Right lung (tissue), 5 donors: ENCODE data around the gene ZFP62. TPM values are rescaled to one million over a fixed set of nuclear protein-coding genes. Genes with fewer than 3 reads are reported as not detected.

Experiments
- polyA plus RNA-seq, 5 donors: library from polyadenylated mRNA; unstranded; fragments of 120-200 nt; gene quantifications; one replicate each; pipeline versions ENCODE4 v1.2.1 to v1.2.3, GENCODE V29; 2013; ENCODE audit warnings: inconsistent platforms in 1 of 5, low replicate concordance in 1 of 5; ENCODE audit not compliant: insufficient read length in 5 of 5, insufficient read depth in 1 of 5

ZFP62 gene
- polyA plus RNA-seq, 5 donors: 44.2 to 68.5 (median 62.9) TPM

Other genes starting within 250 kb of the ZFP62 start
- gene FLT4, start 211.7 kb downstream of the ZFP62 start, polyA plus RNA-seq: 10 to 100 TPM; 27.0 to 43.9 (median 33.7) TPM
- gene OR2Y1, start 121.2 kb downstream of the ZFP62 start, polyA plus RNA-seq: not detected
- gene MGAT1, start 58.5 kb downstream of the ZFP62 start, polyA plus RNA-seq: 100 to 1,000 TPM in 1 of 5 donors, 10 to 100 TPM in 4; 67.9 to 104 (median 75.3) TPM
- gene BTNL8, start 37.9 kb upstream of the ZFP62 start, polyA plus RNA-seq: 1 to 10 TPM in 3 of 5 donors, under 1 TPM in 2; 0.58 to 1.1 (median 1.1) TPM
- under 1 TPM in 2 of 5 donors, not detected in 3; 0.10 to 0.29 TPM for gene BTNL3, start 127.6 kb upstream of the ZFP62 start, polyA plus RNA-seq
- gene BTNL9, start 179.0 kb upstream of the ZFP62 start, polyA plus RNA-seq: 10 to 100 TPM; 12.0 to 23.5 (median 13.6) TPM